Adrenal gland (tissue), 5 donors: Measurements from ENCODE around the gene AHCYL1.

Experiments
- CTCF ChIP-seq, 6 experiments: fragments of 450-650 bp in 4 of 6; fragments of 200-600 bp in 2 of 6; sonication (generic) in 1 of 6; IDR thresholded peaks; 1 replicate in 5 of 6; 2 replicates in 1 of 6; pipeline versions ENCODE4 v1.5.1 to v1.8.0; 2016 to 2021; ENCODE audit warnings: antibody characterized with exemption in 6 of 6, mild to moderate bottlenecking in 2 of 6, moderate library complexity in 1 of 6
- POLR2A ChIP-seq, 2 donors: fragments of 450-650 bp; IDR thresholded peaks; one replicate each; pipeline ENCODE4 v1.6.1; 2017; ENCODE audit warnings: antibody characterized with exemption in 2 of 2, mild to moderate bottlenecking in 2 of 2, moderate library complexity in 1 of 2
- donor health status: DM: no; HTN: no; CAD: no.

- no peak for TF ChIP-seq CTCF (IDR thresholded peaks at IDR 0.05)
- no peak for TF ChIP-seq POLR2A (IDR thresholded peaks at IDR 0.05)
These were observed 46.0 kb upstream of the AHCYL1 start for GRCh38 chr1:109938556-109938955.
